Epithelial cell of proximal tubule (primary cell): ENCODE results near the gene RAB26. TPM values are rescaled to one million over a fixed set of nuclear protein-coding genes. Genes with fewer than 3 reads are reported as not detected.

ENCODE experiments used
- DNase-seq: peaks from one replicate; pipeline ENCODE4 v3.0.0-alpha.2; 2011; ENCODE audit warnings: low read depth
- H3K4me3 ChIP-seq: 2 replicates; pipeline ENCODE4 v1.5.1; 2011; ENCODE audit warnings: low read depth, mild to moderate bottlenecking, low read length
- total RNA-seq: library from RNA; depleted of rRNA; stranded (reverse); fragments of >200 nt; gene quantifications from 2 replicates; pipeline ENCODE4 v1.2.3, GENCODE V29; 2015
- TF ChIP-seq, protein P1 (sequence below): conservative IDR thresholded peaks from 2 replicates; pipeline ENCODE4 v1.5.1; 2012; ENCODE audit warnings: low read depth, mild to moderate bottlenecking, low read length

RAB26 gene
- total RNA-seq, 1 donor from 2014 or later: 11.6 TPM

DNA sequence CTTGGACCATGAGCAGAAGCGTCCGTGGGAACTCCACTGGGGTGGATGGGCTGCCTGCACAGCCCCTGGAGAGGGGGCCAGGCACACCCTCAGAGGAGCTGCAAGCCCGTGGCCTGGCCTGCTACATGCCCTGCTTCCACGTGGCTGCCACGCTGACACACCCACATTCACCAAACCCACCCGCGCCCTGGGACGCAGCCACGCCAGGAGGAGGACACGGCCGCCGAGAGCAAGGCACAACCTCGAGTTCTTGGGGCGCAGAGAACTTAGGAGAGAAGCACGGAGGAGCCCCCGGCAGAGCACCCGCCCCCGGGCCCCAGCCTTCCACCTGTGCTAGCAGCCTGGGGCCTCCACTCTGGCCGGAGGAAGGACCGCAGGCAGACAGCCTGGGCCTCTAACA is 29.1 kb downstream of the RAB26 start:
- no peak overlapping the region for H3K4me3 ChIP-seq
- TF ChIP-seq, protein P1, sequence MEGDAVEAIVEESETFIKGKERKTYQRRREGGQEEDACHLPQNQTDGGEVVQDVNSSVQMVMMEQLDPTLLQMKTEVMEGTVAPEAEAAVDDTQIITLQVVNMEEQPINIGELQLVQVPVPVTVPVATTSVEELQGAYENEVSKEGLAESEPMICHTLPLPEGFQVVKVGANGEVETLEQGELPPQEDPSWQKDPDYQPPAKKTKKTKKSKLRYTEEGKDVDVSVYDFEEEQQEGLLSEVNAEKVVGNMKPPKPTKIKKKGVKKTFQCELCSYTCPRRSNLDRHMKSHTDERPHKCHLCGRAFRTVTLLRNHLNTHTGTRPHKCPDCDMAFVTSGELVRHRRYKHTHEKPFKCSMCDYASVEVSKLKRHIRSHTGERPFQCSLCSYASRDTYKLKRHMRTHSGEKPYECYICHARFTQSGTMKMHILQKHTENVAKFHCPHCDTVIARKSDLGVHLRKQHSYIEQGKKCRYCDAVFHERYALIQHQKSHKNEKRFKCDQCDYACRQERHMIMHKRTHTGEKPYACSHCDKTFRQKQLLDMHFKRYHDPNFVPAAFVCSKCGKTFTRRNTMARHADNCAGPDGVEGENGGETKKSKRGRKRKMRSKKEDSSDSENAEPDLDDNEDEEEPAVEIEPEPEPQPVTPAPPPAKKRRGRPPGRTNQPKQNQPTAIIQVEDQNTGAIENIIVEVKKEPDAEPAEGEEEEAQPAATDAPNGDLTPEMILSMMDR: no peak
- no peak for DNase-seq

DNA sequence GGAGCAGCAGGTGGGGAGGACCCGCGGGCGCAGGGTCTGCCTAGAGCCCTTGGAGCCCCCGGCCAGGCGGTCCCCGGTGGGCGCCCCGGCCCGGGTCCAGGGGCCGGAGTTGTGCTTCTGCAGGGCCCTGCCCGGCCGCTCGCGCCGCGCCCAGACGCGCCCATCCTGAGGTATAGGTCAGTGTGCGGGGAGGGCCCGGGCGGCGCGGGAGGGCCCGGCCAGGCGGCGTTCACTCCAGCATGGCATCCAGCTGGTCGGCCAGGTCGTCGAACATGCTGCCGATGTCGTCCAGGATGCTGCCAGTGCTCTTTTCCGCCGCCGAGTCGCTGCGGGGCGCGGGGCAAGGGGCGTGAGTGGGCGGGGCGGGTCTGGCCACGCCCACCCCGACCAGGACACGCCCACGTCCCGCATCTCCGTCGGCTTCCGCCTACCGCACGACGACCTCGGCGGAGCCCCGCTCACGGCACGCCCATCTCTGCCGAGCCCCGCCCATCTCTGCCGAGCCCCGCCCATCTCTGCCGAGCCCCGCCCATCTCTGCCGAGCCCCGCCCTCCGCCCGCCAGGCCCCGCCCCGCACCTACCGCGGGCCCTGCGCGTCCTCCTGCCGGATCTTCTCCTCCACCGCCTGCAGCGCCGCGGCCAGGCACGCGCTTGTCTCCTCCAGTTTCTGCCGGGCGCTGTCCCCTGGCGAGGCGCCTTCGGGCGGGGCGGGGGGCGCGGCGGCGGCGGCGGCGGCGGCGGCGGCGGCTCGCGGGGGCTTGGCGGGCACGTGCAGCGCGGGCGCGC is 30.1 kb downstream of the RAB26 start:
- DNase-seq: no peak
- no peak overlapping the region for H3K4me3 ChIP-seq
- TF ChIP-seq, protein P1: no peak

DNA sequence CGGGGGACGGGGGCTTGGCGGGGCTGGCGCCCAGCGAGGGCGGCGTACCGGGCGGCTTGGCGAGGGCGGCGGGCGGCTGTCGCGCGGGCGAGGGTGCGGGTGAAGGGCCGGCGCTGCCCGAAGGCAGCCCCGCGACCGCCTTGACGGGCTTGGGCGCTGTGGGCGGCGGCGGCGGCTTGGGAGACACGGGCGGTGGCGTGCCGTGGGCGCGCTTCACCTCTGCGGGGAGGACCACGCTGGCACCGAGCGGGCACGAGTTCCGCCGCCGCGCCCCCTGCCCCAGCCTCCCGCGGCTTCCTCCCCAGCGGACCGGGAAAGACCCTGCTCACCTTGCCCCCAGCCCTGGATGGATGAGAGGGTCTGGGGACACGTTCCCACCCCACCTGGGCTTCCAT is 30.7 kb downstream of the RAB26 start:
- TF ChIP-seq, protein P1: no peak
- DNase-seq: no peak

DNA sequence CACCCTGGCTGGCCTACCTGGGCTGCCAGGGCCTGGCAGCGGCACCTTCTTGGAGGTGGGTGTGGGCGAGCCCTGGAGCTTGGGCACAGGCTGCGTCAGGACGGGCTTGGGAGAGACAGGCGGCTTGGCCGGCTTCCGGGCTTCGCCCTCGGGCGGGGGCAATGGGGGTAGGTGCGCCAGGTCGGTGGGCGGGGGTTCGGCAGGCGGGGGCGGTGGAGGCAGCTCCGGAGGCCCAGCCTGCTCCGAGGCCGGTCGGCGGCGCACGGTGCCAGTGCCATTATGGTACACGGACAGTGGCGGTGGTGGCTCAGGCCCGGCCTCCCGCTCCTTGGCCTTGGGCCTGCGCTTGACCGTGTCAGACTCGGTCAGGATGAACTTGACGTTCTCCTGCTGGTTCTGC is 31.2 kb downstream of the RAB26 start:
- no peak overlapping the region for H3K4me3 ChIP-seq
- DNase-seq: no peak
- TF ChIP-seq, protein P1: no peak

More for the DNA sequence above, 30.7 kb downstream of the RAB26 start:
- no peak overlapping the region for H3K4me3 ChIP-seq

DNA sequence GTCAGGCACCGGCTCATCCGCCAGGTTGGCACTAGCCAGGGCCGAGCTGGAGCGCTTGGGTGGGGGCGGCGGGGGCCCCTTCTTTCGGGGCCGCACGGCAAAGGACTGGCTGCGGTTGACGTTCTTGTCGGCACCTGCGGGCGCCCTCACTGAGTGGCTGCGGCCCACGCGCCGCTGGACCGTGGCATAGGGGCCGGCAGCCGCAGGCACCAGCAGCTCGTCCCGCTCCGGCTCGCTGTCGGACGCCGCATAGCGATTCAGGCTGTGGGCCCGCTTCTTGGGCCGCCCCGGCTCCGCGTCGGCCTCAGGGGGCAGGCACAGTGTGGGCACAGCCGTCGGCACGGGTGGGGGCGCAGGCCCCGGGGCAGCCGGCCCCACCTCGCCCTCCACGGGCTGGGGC is 32.0 kb downstream of the RAB26 start:
- TF ChIP-seq, protein P1: no peak
- DNase-seq: no peak
- no peak overlapping the region for H3K4me3 ChIP-seq

DNA sequence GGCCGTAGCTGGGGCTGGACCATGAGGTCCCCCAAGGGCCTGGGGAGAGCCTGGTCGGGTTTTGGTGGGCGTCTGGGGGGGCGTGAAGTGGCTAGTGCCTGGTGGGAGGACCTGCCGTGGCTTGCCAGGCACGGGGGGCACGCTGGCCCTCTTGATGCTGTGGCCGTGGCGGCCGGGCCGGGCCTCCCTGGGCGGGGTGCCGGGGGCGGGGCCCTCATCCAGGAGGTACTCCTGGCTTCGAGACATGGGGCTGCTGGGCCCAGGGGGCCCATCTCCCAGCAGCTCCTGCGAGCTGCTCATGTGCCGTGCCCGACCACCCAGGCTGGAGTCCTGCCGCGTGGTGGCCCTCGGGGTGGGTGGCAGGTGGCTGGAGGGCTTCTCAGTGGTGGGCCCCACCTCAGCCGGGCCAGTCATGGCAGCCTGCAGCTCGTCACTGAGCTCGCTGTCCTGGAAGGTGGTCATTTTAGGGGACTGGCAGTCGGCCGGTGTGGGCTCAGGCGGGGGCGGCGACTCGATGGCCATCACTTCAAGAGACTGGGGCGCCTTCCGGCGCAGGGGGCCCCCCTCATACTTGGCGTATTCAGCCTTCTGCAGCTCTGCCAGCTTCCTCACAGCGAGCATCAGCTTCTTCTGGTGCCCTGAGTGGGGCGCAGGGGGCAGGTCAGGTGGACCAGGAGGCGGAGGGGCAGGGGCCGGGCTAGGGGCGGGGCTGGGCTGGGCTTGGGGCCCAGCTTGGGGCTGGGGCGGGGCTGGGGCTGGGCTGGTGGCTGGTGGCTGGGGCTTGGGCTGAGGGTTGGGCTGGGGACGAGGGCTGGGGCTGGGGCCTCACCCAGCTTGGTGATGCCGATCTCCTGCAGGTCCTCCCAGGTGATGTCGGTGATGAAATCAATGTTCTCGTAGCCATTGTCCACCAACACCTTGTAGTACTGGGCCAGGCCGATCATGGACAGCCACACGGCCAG is 32.8 kb downstream of the RAB26 start:
- no peak overlapping the region for H3K4me3 ChIP-seq
- no peak for DNase-seq
- TF ChIP-seq, protein P1: no peak
